Left renal cortex interstitium (tissue), 4 donors: Measurements from ENCODE around the gene SMYD3. TPM values are rescaled to one million over a fixed set of nuclear protein-coding genes. Genes with fewer than 3 reads are reported as not detected.

Experiments used
- DNase-seq, 4 donors: peaks; one replicate each; pipeline ENCODE4 v3.0.0-alpha.2; 2013; ENCODE audit warnings: low read depth in 4 of 4, low spot score in 2 of 4, missing footprints in 1 of 4
- polyA plus RNA-seq, 4 donors: library from polyadenylated mRNA; unstranded; fragments of 120-200 nt; gene quantifications; one replicate each; pipeline ENCODE4 v1.2.1, GENCODE V29; 2013; ENCODE audit not compliant: insufficient read length in 4 of 4

The SMYD3 gene
- polyA plus RNA-seq, 4 donors = 23.8 to 31.7 (median 27.7) TPM

GRCh38 chr1:246004301-246004700 lies 502.8 kb downstream of the SMYD3 start:
- no peak for DNase-seq

GRCh38 chr1:246003442-246003730 lies 503.7 kb downstream of the SMYD3 start:
- DNase-seq = no peak

- peak in 3 of 4 donors; percentile 68 to 82 (median 76) for DNase-seq
Measured at GRCh38 chr1:246002725-246003441, 504.2 kb downstream of the SMYD3 start.

- no peak for DNase-seq
Measured at GRCh38 chr1:246001837-246002230, 505.2 kb downstream of the SMYD3 start.

- no peak for DNase-seq
Measured at GRCh38 chr1:246001142-246001836, 505.8 kb downstream of the SMYD3 start.

GRCh38 chr1:246000638-246001015 lies 506.5 kb downstream of the SMYD3 start:
- no peak for DNase-seq

GRCh38 chr1:245999697-246000637 lies 507.1 kb downstream of the SMYD3 start:
- DNase-seq = no peak

- no peak for DNase-seq
Measured at GRCh38 chr1:245997471-245998258, 509.4 kb downstream of the SMYD3 start.

- no peak for DNase-seq
Measured at GRCh38 chr1:245996811-245997210, 510.3 kb downstream of the SMYD3 start.

GRCh38 chr1:245995474-245995873 lies 511.6 kb downstream of the SMYD3 start:
- no peak for DNase-seq

- DNase-seq = no peak
Measured at GRCh38 chr1:245991266-245991665, 515.8 kb downstream of the SMYD3 start.

- no peak for DNase-seq
Measured at GRCh38 chr1:245990315-245991022, 516.6 kb downstream of the SMYD3 start.

- no peak for DNase-seq
Measured at GRCh38 chr1:245988393-245989078, 518.5 kb downstream of the SMYD3 start.

GRCh38 chr1:245987997-245988392 lies 519.1 kb downstream of the SMYD3 start:
- DNase-seq = no peak

- DNase-seq = no peak
Measured at GRCh38 chr1:245987577-245987976, 519.5 kb downstream of the SMYD3 start.

GRCh38 chr1:245987219-245987545 lies 519.9 kb downstream of the SMYD3 start:
- no peak for DNase-seq

GRCh38 chr1:245986404-245987218 lies 520.5 kb downstream of the SMYD3 start:
- peak in 1 of 4 donors; percentile 62 for DNase-seq

- no peak for DNase-seq
Measured at GRCh38 chr1:245984390-245985155, 522.5 kb downstream of the SMYD3 start.
